Fibroblast of lung (primary cell): ENCODE results near the gene MATN1.

Experiments
- CTCF ChIP-seq, 2 donors: IDR thresholded peaks in 1 of 2; conservative IDR thresholded peaks in 1 of 2; 1 replicate in 1 of 2; 2 replicates in 1 of 2; pipeline ENCODE4 v1.5.1; 2011 to 2012; ENCODE audit warnings: low read length in 2 of 2, control low read depth in 1 of 2, inconsistent platforms in 1 of 2, low read depth in 1 of 2, mild to moderate bottlenecking in 1 of 2
- EZH2 ChIP-seq: IDR thresholded peaks from 2 replicates; pipeline ENCODE4 v1.5.1; 2012; ENCODE audit warnings: low read length, control low read depth, mild to moderate bottlenecking; ENCODE audit errors: missing control alignments

GRCh38 chr1:30734106-30734505 is 10.7 kb upstream of the MATN1 start:
- no peak for TF ChIP-seq CTCF (conservative IDR thresholded peaks at IDR 0.05 in 1 of 2, IDR thresholded peaks at IDR 0.05 in 1 of 2; ENCODE audit: low read depth in 1 of 2, low read length in 2 of 2)
- no peak for TF ChIP-seq EZH2
